Bronchial epithelial cell (primary cell): Measurements from ENCODE around the gene BRD4. TPM values are rescaled to one million over a fixed set of nuclear protein-coding genes. Genes with fewer than 3 reads are reported as not detected.
"Not testable (repeated sequence)": the region's sequence is repeated elsewhere in the genome, so short reads cannot be mapped to it uniquely, and the experiment has no call there.

Source experiments
- DNase-seq: peaks from one replicate; pipeline ENCODE4 v3.0.0-alpha.2; 2010; ENCODE audit warnings: low read depth
- FAIRE-seq: peaks from 2 replicates; lab custom pipeline; 2011; peaks lifted over from hg19 to GRCh38; lab: Jason Lieb, UNC
- H3K27me3 ChIP-seq: 2 replicates; pipeline ENCODE4 v1.5.1; 2011; ENCODE audit warnings: low read length; ENCODE audit not compliant: control insufficient read depth, insufficient read depth
- H3K36me3 ChIP-seq: 2 replicates; pipeline ENCODE4 v1.5.1; 2011; ENCODE audit warnings: low read length; ENCODE audit not compliant: control insufficient read depth, insufficient read depth
- H3K4me3 ChIP-seq: 2 replicates; pipeline ENCODE4 v1.5.1; 2011; ENCODE audit warnings: mild to moderate bottlenecking, low read depth, low read length, control low read depth
- CTCF ChIP-seq: IDR thresholded peaks from 2 replicates; pipeline ENCODE4 v1.5.1; 2011; ENCODE audit warnings: mild to moderate bottlenecking, moderate library complexity, low read length, control low read depth, inconsistent platforms; ENCODE audit not compliant: insufficient read depth, severe bottlenecking
- total RNA-seq: library from RNA; depleted of rRNA; stranded (reverse); fragments of >200 nt; gene quantifications from 2 replicates; pipeline ENCODE4 v1.2.1, GENCODE V29; 2014

BRD4 gene
- total RNA-seq, 1 donor from 2014 or later: 12.1 TPM

- DNase-seq: no peak
- no peaks in the 10 kb centered on the region for H3K27me3 ChIP-seq
- no peak for TF ChIP-seq CTCF
- no peak for FAIRE-seq
- H3K4me3 ChIP-seq: no peak overlapping the region
- peaks cover 40% of the 10 kb centered on the region for H3K36me3 ChIP-seq
Observed at GRCh38 chr19:15368051-15368632, 35.8 kb upstream of the BRD4 start.

GRCh38 chr19:15367439-15367838 lies 35.1 kb upstream of the BRD4 start:
- Histone ChIP-seq H3K36me3 (peaks cover 35% of the 10 kb centered on the region), H3K27me3 (no peaks in the 10 kb centered on the region), H3K4me3 (no peak overlapping the region)
- FAIRE-seq: peak; percentile 100
- DNase-seq: no peak
- TF ChIP-seq CTCF: no peak

- no peak for DNase-seq
- H3K36me3 ChIP-seq: peaks cover 31% of the 10 kb centered on the region
- no peak overlapping the region for H3K4me3 ChIP-seq
- no peak for FAIRE-seq
- TF ChIP-seq CTCF: no peak
- H3K27me3 ChIP-seq: no peaks in the 10 kb centered on the region
Observed at GRCh38 chr19:15365264-15365663, 32.9 kb upstream of the BRD4 start.

- H3K27me3 ChIP-seq, FAIRE-seq, H3K4me3 ChIP-seq, DNase-seq: not testable (repeated sequence)
- peaks cover 25% of the 10 kb centered on the region for H3K36me3 ChIP-seq
Observed at GRCh38 chr19:15363791-15364190, 31.5 kb upstream of the BRD4 start.

- FAIRE-seq, H3K27me3 ChIP-seq, DNase-seq, H3K4me3 ChIP-seq: not testable (repeated sequence)
- peaks cover 25% of the 10 kb centered on the region for H3K36me3 ChIP-seq
Observed at GRCh38 chr19:15363048-15363447, 30.7 kb upstream of the BRD4 start.

- not testable (repeated sequence) for FAIRE-seq, DNase-seq, H3K27me3 ChIP-seq, H3K4me3 ChIP-seq
- H3K36me3 ChIP-seq: peaks cover 24% of the 10 kb centered on the region
Observed at GRCh38 chr19:15360015-15360414, 27.7 kb upstream of the BRD4 start.

GRCh38 chr19:15358918-15359317 lies 26.6 kb upstream of the BRD4 start:
- Histone ChIP-seq H3K27me3 (no peaks in the 10 kb centered on the region), H3K36me3 (peaks cover 27% of the 10 kb centered on the region), H3K4me3 (no peak overlapping the region)
- no peak for TF ChIP-seq CTCF
- FAIRE-seq (no peak), DNase-seq (no peak)
